Activated naive CD8-positive, alpha-beta T cell treated with anti-CD3 and anti-CD28 coated beads, Interleukin-2, amount 10 ng/mL, durations not matched to agents 7 days and 5 days (primary cell): Measurements from ENCODE around the gene THBD. TPM values are rescaled to one million over a fixed set of nuclear protein-coding genes. Genes with fewer than 3 reads are reported as not detected.

ENCODE experiments used
- ATAC-seq: fragments of 150-1000 bp; cut with Tn5 transposase; one replicate; pipeline ENCODE4 v1.10.0; 2021; ENCODE audit warnings: low read depth, moderate library complexity
- POLR2A ChIA-PET: fragments of 350-600 bp; sonication (Branson Sonifier 250); formaldehyde crosslinking; loops from one replicate; lab custom pipeline; 2021; ENCODE audit warnings: antibody characterized with exemption; lab: Charles Lee
- DNase-seq: peaks from one replicate; pipeline ENCODE4 v3.0.0; 2021
- H3K27ac Mint-ChIP-seq: one replicate; pipeline ENCODE4 v1.8.0; 2022; ENCODE audit warnings: mild to moderate bottlenecking, mixed read lengths
- H3K27me3 Mint-ChIP-seq: one replicate; pipeline ENCODE4 v1.8.0; 2022; ENCODE audit warnings: mild to moderate bottlenecking, moderate library complexity, mixed read lengths
- H3K36me3 Mint-ChIP-seq: one replicate; pipeline ENCODE4 v1.8.0; 2021; ENCODE audit warnings: mild to moderate bottlenecking, mixed read lengths
- H3K4me1 Mint-ChIP-seq: one replicate; pipeline ENCODE4 v1.8.0; 2021; ENCODE audit warnings: mixed read lengths
- H3K4me3 Mint-ChIP-seq: one replicate; pipeline ENCODE4 v1.8.0; 2022; ENCODE audit warnings: mild to moderate bottlenecking, moderate library complexity, mixed read lengths
- H3K9me3 Mint-ChIP-seq: one replicate; pipeline ENCODE4 v1.8.0; 2021; ENCODE audit warnings: mixed read lengths
- total RNA-seq, 2 experiments: library from RNA; stranded (reverse); gene quantifications; one replicate each; pipeline ENCODE4 v1.2.3, GENCODE V29; 2021

THBD gene, protein sequence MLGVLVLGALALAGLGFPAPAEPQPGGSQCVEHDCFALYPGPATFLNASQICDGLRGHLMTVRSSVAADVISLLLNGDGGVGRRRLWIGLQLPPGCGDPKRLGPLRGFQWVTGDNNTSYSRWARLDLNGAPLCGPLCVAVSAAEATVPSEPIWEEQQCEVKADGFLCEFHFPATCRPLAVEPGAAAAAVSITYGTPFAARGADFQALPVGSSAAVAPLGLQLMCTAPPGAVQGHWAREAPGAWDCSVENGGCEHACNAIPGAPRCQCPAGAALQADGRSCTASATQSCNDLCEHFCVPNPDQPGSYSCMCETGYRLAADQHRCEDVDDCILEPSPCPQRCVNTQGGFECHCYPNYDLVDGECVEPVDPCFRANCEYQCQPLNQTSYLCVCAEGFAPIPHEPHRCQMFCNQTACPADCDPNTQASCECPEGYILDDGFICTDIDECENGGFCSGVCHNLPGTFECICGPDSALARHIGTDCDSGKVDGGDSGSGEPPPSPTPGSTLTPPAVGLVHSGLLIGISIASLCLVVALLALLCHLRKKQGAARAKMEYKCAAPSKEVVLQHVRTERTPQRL
- under 1 TPM; 0.22 to 0.34 TPM for total RNA-seq

DNA sequence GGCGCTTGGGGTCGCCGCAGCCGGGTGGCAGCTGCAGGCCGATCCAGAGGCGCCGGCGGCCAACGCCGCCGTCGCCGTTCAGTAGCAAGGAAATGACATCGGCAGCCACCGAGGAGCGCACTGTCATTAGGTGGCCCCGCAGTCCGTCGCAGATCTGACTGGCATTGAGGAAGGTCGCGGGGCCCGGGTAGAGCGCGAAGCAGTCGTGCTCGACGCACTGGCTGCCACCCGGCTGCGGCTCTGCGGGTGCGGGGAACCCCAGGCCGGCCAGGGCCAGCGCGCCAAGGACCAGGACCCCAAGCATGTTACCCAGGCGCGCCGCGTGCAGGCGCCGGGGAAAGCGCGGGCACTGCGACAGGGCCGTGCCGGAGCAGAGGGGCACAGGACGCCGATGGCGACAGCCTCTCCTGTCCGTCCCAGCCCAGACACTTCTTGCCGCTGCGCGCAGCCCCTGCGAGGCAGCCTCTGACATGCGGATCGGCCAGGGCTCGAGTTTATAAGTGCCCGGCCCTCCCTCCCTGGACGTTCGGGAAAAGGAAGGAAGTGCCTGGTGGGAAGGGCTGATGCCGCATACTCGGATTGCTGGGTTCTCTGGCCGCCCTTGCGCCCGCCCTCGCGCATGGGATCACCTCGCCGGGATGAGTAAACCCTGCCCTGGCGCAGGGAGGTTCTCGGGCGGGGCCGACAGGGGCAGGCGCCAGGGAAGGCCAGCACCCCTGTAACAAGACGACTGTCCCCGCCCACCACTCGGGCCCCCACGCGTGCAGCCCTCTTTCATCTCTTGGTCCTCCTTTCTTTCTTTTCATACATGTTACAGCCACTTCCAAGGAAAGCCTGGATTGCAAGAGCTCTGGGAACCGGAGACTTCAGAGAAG lies at the start of gene THBD:
THBD (minus strand) TSS at position 472 of the 875 bp plus-strand sequence; CDS start at position 304, 168 bp downstream.
- Mint-ChIP-seq H3K4me1 (peaks cover 2% of the 10 kb centered on the region), H3K36me3 (no peaks in the 10 kb centered on the region), H3K9me3 (no peaks in the 10 kb centered on the region), H3K27ac (no peak within 1 kb of the TSS), H3K27me3 (peaks cover 58% of the 10 kb centered on the region), H3K4me3 (peak within 1 kb of the TSS; percentile 28)
- ATAC-seq (peak; percentile 13), DNase-seq (peak; percentile 39)
- POLR2A ChIA-PET: no interaction called here

DNA sequence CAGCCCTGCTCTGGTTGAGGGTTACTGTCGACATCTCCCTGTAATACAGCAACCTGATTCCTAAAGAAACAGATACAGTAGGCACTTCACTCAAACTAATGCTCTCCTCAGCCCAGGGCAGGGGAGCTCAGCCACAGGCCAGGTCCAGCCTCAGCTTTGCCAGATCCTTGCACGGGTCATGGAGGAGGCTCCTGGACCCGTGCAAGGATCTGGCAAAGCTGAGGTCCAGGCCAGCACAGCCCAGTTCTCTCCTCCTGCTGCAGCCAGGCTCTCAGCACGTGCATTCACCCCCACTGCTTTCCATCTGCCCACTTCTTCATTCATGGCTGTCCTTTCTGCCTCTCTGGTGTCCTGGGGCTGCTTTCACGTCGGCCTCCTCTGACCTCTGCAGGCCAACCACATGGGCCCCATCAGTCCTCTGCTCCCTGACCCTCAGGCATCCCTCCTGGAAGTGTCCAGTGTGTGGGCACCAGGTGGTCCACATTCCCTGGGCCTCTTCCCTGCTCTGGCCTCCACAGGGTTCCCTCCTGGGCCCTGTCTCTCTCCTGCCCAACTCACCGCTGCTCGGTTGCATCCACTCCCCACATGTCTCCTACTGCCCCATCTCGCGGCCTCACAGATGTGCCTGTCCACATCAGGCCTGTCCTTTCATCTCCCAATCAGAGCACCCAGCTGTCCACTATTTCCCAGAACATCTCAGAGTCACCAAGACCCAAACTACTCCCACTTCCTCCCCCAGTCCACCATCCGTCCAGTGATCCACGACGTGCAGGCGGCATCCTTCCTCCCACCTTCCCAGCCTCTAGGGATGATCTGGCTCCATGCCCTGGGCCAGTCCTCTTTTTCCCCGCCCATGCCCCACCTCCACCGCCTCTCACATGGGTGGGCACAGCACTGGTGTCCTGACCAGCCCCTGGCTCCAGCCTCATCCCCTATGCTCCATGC lies 48.4 kb upstream of the THBD start:
- no peak for ATAC-seq
- no peaks in the 10 kb centered on the region for H3K9me3 Mint-ChIP-seq
- no peak overlapping the region for H3K27ac Mint-ChIP-seq

DNA sequence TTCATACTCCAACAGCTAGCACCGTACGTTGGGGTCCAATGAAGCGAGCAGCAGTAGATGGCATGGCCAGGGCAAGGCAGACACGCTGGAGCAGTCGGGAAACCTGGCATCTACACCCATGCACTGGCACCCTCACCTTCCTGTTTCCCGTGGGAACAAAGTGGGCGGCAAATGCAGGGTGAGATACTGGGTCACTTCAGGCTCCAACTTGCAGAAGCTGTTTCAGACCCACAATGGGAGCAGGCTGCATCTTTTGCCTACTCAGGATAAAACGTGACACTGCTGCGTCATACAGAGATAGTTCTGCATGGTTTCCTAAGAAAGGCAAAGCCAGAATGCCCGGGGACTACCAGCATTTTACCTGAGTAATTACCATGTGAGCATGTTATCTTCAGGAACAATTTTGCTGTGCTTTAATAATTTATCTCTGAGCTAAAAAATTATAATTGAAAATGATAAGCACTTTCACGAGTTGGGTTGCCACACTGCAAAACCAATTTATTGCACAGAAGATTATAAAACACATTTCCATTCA lies 47.6 kb upstream of the THBD start:
- no peaks in the 10 kb centered on the region for H3K36me3 Mint-ChIP-seq
- no peak overlapping the region for H3K27ac Mint-ChIP-seq
- no peaks in the 10 kb centered on the region for H3K4me1 Mint-ChIP-seq
- no peak overlapping the region for H3K4me3 Mint-ChIP-seq
- POLR2A ChIA-PET: no interaction called here
- ATAC-seq: no peak
- H3K9me3 Mint-ChIP-seq: no peaks in the 10 kb centered on the region
- H3K27me3 Mint-ChIP-seq: peaks cover 2% of the 10 kb centered on the region
- no peak for DNase-seq

More for the DNA sequence above, 48.4 kb upstream of the THBD start:
- POLR2A ChIA-PET: no interaction called here
- peaks cover 2% of the 10 kb centered on the region for H3K27me3 Mint-ChIP-seq
- H3K4me3 Mint-ChIP-seq: no peak overlapping the region
- DNase-seq: no peak
- no peaks in the 10 kb centered on the region for H3K36me3 Mint-ChIP-seq
- no peaks in the 10 kb centered on the region for H3K4me1 Mint-ChIP-seq

DNA sequence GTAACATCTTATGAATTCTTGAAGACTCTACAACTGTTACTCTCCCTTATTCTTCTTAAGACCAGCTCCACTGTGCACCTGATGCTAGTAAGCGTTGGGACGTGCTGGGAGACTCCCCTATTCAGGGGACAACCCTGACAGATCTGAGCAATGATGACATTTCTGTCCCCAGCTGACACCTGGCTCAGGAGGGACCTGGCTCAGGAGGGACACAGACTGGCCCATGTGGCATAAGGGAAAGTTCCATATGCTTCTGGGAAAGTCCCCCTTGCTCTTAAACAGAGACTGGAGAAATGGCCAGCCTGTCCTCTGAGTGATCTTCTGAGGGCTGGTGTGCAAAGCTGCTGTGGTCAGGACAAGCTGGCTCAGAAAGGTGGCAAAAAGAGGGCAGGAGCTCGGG lies 46.6 kb upstream of the THBD start:
- Mint-ChIP-seq H3K9me3 (no peaks in the 10 kb centered on the region), H3K4me3 (no peak overlapping the region), H3K27ac (no peak overlapping the region), H3K36me3 (no peaks in the 10 kb centered on the region), H3K4me1 (no peaks in the 10 kb centered on the region), H3K27me3 (peaks cover 2% of the 10 kb centered on the region)
- POLR2A ChIA-PET: no interaction called here
- no peak for ATAC-seq
- DNase-seq: no peak

DNA sequence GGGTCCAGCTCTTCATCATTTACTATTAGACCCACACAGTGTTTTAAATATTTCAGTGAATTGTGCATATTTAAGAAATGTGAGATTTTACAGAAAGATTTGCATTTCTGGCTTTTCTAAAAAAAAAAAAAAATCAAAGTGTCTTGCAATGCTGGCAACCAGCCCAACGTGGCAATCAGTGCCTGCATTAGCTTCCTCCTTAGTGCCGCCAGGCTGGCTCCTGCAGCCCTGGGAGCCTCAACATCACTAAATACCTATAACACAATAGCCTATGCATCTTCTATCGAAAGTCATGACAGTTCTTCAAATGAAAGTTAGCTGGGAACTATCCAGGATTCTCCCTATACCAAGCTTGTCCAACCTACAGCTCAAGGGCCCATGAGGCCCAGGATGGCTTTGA lies 46.0 kb upstream of the THBD start:
- H3K4me1 Mint-ChIP-seq: no peaks in the 10 kb centered on the region
- no peak for DNase-seq
- no peaks in the 10 kb centered on the region for H3K9me3 Mint-ChIP-seq
- no peaks in the 10 kb centered on the region for H3K36me3 Mint-ChIP-seq
- H3K27ac Mint-ChIP-seq: no peak overlapping the region
- peaks cover 2% of the 10 kb centered on the region for H3K27me3 Mint-ChIP-seq
- POLR2A ChIA-PET: no interaction called here
- no peak overlapping the region for H3K4me3 Mint-ChIP-seq
- no peak for ATAC-seq

DNA sequence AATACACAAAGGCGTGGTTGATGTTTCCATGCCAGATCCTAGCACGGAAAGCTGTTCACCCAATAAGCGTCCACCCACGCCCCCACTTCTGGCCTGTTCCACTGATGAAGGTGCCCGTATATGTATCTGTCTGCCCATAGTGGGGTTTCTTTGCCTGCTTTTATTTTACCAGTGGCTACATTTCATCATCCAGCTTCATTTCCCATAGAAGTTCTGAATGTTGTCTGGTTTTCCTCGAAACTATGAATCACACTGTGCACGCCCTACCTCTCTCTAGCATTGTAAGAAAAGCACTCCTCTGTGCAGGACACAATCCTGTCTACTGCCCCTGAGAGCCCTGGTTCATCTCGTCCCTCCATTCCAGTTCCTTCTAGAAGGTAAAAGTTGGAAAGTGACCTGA lies 45.5 kb upstream of the THBD start:
- Mint-ChIP-seq H3K36me3 (no peaks in the 10 kb centered on the region), H3K4me1 (no peaks in the 10 kb centered on the region), H3K9me3 (no peaks in the 10 kb centered on the region), H3K4me3 (no peak overlapping the region), H3K27ac (no peak overlapping the region), H3K27me3 (peaks cover 2% of the 10 kb centered on the region)
- no peak for ATAC-seq
- POLR2A ChIA-PET: no interaction called here
- no peak for DNase-seq

DNA sequence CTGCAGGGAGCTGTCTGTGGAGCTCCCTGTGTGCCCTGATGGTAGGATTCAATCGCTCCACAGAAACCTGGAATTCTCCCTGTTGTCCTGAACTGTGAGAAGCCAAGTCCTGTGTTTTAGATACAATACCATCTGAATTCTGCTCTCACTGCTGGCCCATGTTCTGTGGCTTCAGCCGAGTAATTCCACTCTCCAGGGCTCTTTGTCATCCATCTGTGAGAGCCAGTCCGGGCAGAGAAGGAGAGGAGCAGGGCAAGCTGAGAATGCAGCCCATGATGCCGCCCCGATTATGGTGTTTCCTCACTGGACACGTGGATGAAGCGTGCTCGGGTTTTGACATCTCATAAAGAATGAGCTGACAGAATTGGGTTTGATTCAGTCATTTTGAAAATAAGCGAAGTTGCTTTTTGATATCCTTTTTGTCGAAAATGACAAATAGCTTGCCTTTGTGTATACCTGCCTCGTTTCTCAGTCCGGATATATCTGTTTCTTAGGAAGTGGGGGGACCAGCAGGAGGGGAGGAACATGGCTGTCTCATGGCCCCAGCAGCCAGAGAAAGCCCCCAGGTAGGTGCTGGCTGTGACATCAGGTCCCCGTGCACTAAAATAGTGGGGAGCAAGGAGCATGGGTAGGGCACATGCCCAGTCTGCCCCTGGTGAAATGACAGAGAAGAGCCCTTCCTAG lies 44.9 kb upstream of the THBD start:
- H3K9me3 Mint-ChIP-seq: no peaks in the 10 kb centered on the region
- H3K4me1 Mint-ChIP-seq: no peaks in the 10 kb centered on the region
- H3K4me3 Mint-ChIP-seq: no peak overlapping the region
- no peak overlapping the region for H3K27ac Mint-ChIP-seq
- H3K36me3 Mint-ChIP-seq: no peaks in the 10 kb centered on the region
- DNase-seq: no peak
- POLR2A ChIA-PET: no interaction called here
- H3K27me3 Mint-ChIP-seq: peaks cover 2% of the 10 kb centered on the region
- no peak for ATAC-seq

DNA sequence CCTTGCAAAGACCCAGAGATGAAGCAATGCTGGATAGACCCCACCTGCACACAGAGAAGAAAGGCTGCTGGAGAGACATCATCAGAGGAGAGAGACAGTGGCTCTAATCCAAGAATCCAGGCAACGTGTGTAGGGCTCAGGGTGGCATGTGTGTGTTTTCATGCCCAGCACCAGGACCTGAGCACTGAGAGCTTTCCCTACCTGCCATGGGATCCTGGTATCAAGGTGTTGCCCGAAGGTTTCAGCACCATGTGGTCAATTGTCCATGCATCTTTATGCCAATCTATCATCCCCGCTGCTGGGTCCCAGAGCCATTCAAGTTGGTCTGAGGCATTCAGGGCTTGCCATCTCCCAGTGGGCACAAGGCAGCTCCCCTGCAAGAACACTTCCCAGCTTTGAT lies 44.1 kb upstream of the THBD start:
- Mint-ChIP-seq H3K36me3 (no peaks in the 10 kb centered on the region), H3K27me3 (peaks cover 2% of the 10 kb centered on the region), H3K4me1 (no peaks in the 10 kb centered on the region), H3K27ac (no peak overlapping the region), H3K4me3 (no peak overlapping the region), H3K9me3 (no peaks in the 10 kb centered on the region)
- DNase-seq (no peak), ATAC-seq (no peak)
- POLR2A ChIA-PET: no interaction called here

DNA sequence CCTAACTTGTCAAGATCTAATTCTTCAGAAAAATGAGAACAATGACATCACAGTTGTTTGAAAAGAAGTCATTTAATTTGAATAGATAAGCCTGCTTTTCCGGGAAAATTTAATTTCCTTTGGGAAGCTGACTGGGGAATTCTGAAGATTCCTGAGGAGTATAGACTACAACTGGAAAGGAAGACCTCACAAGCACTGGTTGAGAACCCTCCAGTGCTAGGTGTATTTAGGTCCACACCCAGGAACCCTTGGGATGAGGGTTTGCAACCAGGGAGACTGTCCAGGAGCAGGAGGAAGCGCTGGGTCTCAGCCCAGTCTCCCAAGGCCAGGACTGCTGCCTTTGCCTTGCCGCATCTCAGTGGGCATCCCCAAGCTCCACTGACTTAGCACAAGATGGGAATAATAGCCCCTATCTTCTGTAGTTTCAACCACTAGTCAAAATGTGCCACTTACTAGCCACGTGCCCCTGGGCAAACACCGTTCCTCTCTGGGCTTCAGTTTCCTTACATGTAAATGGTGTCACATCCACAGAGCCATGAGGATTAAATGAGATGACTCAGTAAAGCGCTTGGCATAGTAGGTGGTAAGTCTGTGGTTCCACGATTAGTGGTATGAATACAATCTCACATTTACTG lies 43.5 kb upstream of the THBD start:
- H3K4me1 Mint-ChIP-seq: no peaks in the 10 kb centered on the region
- H3K9me3 Mint-ChIP-seq: no peaks in the 10 kb centered on the region
- ATAC-seq (no peak), DNase-seq (no peak)
- no peak overlapping the region for H3K27ac Mint-ChIP-seq
- no peak overlapping the region for H3K4me3 Mint-ChIP-seq
- H3K27me3 Mint-ChIP-seq: peaks cover 1% of the 10 kb centered on the region
- POLR2A ChIA-PET: no interaction called here
- H3K36me3 Mint-ChIP-seq: no peaks in the 10 kb centered on the region

DNA sequence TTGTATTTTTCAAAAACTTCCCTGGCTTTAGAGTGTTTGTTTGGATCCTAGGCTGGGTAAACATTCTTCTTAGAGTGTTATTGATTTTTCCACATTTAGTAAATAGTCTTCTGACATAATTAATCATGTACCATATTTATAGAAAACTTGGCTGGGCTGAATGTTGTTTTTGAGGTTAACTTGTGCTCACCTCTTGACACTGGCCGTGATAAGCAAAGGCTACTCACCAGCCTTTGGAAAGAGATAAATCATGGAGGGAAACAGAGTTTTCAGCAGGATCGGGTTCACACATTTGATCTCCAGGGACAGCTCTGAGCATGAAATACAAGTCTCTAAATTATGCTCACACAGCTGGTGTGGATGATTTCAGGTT lies 42.9 kb upstream of the THBD start:
- DNase-seq (no peak), ATAC-seq (no peak)
- Mint-ChIP-seq H3K36me3 (no peaks in the 10 kb centered on the region), H3K4me1 (peaks cover 2% of the 10 kb centered on the region), H3K27me3 (no peaks in the 10 kb centered on the region), H3K9me3 (no peaks in the 10 kb centered on the region), H3K4me3 (no peak overlapping the region), H3K27ac (no peak overlapping the region)
- POLR2A ChIA-PET: no interaction called here

DNA sequence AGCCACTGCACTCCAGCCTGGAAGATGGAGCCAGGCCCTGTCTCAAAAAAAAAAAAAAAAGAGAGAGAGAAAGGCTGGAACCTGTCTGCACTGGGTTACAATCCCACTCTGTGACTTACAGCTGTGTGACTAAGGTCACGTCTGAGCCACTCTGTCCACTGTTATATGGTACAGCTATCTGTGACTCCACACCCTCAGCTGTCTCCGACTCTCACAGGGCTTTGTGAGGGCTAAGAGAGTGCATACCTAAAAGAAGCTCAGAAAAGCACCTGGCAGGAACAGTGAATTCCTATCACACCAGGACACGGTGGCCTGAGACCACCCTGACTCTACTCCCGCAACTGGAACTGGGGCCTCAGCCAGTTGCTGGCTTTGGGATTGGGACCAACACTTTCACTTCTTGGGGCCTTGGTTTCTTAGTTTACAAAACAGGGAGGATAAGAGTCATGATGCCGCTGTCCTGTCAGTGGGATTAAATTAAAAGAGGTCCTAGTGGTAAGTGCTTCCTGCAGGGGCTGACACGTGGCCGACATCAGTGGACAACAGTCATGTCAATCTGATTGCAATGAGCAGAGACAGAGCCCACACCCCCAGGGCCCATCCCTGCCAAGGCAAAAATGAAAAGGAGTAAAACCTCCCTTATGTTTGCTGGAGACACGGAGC lies 42.4 kb upstream of the THBD start:
- no peaks in the 10 kb centered on the region for H3K27me3 Mint-ChIP-seq
- H3K9me3 Mint-ChIP-seq: no peaks in the 10 kb centered on the region
- H3K4me1 Mint-ChIP-seq: peaks cover 2% of the 10 kb centered on the region
- POLR2A ChIA-PET: interaction anchor here (0.7 kb wide), 1 partner anchor 55 kb away, joined by 6 read pairs; no protein-coding TSS in a partner anchor
- DNase-seq (no peak), ATAC-seq (no peak)
- H3K36me3 Mint-ChIP-seq: no peaks in the 10 kb centered on the region
- H3K4me3 Mint-ChIP-seq: no peak overlapping the region
- no peak overlapping the region for H3K27ac Mint-ChIP-seq
